GM19351 (cell line): ENCODE data around the gene CDH19.

Experiments
- ATAC-seq: cut with Tn5 transposase; IDR thresholded peaks from one replicate; pipeline ENCODE4 v1.9.1; 2021; ENCODE audit warnings: mild to moderate bottlenecking, moderate library complexity; ENCODE audit not compliant: unreplicated experiment

Gene CDH19

DNA sequence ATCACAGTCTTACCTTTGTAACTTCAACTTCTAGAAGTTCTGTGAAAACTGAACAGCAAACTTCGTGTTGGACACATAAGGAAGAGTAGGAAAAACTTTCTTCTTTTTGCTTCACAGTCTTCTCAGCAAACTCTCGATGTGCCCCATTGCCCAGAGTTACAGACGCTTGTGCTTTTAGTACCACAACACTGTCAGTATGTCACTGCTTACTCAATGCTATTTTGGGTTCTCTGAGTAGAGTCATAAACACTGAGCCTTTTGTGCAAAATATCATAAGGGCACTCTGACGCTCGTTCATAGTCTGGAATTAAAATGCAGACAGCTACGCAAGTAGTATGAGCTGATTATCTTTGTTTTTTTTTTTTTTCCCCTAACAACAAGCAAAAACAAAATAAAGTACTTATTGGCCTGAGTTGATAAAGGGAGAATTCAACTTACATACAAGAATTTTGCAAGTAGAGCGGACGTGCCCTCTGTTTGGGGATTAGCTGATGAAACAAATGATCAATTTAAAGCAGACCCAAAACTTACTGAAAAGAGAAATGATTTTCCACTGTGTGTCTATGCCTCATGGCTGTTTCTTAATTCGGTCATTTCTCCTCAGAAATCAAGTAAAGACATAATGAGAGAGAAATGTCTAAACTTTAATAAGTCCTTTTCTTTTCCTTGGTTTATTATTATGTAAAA, at the start of gene CDH19:
Gene CDH19, minus strand, starts transcription at position 150 of the 687 bp plus-strand sequence. CDS start 31,886 bp downstream, outside the sequence.
- no peak for ATAC-seq

DNA sequence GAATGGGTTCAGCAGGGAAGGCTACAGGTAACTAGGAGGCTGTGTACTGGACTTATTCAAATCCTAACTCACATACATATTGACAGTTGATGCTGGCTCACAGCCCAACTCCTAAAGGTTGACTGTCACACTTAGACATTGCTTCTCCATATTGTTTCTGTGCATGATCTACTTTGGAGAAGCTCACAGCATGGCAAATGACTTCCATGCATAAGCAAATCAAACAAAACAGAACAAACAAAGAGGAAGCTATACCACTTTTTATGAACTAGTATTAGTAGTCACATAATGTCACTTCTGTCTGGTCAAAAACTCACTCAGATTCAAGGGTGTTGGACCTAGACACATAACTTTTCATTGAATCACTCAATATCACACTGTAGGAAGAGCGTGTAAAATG, 43.8 kb upstream of the CDH19 start:
- ATAC-seq: no peak

GRCh38 chr18:66646609-66647008, 42.7 kb upstream of the CDH19 start:
- no peak for ATAC-seq

DNA sequence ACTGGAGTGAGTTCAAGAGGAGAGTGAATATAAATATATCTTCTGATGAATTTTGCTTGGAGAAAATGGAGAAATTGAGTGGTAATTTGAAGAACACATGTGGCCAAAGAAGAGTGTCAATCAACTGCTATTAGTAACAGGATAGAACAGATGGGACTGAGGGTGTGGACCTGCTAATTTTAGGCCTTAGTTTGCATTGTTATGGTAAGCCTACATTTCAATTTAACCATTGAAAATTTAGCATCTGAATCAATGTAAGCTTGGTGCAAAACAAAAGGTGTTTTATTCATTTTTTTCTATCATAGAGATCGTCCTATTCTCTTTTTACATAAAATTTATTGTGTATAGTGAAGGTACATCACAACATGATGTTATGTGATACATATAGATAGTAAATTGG, 42.1 kb upstream of the CDH19 start:
- no peak for ATAC-seq

GRCh38 chr18:66641056-66641455, 37.2 kb upstream of the CDH19 start:
- no peak for ATAC-seq

DNA sequence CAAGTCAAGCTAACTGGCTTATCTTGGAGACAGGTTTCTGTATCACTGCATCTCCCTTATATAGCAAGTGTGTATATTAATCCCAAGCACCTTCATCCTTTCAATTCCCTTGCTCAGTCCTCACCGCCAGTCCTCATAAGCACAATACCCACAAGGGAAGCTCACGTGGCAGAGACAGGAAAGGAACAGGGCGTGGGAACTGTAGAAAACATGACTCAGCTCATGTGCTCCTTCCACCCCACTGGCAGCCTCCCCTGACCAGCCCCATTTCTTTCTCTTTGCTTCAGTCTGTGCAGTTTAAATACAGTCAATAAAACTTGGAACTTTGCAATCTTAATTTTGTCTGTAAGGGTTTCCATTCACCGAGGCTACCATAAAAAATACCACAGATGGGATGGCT, 36.5 kb upstream of the CDH19 start:
- no peak for ATAC-seq

DNA sequence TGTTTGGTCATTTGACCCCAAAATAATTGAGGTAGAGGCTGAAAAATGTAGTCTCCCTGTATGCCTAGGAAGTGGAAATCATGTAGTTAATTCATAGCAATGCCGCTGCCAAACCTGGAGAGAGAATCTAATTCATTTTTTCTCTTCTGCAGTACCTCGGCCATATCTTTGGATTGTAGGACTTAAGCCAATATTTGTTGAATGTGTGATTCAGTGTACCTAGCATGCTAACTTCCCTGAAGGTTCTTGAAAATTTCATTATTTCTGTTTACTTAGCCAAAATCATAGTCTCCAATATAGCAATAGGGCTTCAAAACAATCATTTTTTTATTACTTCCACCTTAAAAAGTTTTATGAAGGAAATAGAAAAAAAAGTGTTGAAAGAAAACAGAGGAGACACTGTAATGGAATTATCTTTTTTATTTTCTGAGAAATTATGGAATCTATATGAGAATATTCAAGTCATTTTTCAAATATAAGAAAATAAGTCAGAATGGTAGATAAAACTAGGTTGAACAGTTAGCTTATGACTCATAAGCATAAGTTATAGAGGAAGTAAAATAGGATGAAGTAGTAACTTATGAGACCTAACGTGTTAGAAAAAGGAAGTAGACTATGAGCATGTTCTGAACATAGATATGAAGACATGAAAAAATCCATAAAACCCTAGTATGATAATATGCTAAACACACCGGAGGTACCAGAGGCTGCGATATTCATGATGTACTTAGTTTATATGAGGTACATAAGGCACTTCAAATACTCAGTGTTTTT, 35.2 kb upstream of the CDH19 start:
- ATAC-seq: no peak

- ATAC-seq: no peak
Measured at GRCh38 chr18:66635342-66635741, 31.5 kb upstream of the CDH19 start.

- ATAC-seq: no peak
Measured at GRCh38 chr18:66632756-66633155, 28.9 kb upstream of the CDH19 start.

DNA sequence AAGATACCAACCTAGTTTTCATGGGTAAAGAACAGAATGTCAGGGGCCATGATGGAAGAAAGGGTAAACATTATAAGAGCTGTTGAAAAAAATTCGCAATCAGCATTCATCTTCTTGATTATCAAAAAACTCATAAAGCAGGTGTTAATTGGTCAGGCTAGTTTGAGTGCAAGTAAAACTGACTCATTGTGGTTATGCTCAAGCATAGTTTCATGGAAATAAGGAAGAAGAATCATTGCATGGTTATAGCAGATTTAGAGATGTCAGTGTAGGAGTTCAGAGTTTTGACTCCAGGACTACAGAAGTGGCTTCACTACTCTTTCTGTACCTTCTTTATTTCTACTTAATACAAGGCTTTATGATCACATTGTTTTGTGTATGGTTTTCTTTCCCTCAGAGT, 26.9 kb upstream of the CDH19 start:
- ATAC-seq: no peak

GRCh38 chr18:66623821-66624220, 19.9 kb upstream of the CDH19 start:
- no peak for ATAC-seq

GRCh38 chr18:66621816-66622576, 18.1 kb upstream of the CDH19 start:
- no peak for ATAC-seq

DNA sequence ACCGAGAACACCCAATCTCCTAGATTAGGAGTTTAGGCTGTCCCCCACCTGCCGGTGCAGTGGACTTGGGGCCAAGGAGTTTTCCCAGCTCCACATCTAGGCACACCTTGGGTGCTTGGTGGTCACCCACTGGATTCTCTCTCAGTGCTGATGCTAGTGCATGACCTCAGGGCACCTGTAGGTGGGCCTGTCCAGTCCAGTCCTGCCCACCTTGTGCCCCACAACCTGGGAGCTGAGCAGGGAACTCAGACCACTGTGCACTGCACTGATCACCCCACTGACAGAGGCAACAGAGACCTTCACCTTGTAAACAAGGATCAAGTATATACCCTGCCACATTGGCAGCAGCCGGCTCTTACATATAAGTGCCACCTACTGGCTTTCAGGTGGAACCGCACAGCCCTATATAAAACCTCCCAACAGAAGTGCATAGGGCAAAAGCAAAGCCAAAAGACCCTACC, 12.7 kb upstream of the CDH19 start:
- ATAC-seq: peak; percentile 55

DNA sequence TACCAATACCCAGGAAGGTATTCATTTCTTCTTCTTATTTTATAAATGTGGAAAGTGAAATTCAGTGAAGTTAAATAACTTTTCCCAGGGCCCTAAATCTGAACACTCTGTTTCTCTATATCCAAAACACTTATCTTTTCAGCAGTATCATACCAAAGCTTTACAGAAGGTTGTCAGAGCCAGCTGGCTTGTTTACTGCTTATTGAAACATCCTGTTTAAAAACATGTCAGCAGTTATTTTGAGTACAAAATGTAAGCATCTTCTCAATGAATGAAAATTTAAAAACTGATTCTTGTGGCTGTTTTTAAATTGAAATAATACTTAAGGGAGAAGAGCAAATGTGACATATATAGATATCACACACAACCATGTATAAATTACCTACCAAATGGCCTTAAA, 11.3 kb upstream of the CDH19 start:
- ATAC-seq: no peak

GRCh38 chr18:66607632-66608031, 3.7 kb upstream of the CDH19 start:
- ATAC-seq: no peak

DNA sequence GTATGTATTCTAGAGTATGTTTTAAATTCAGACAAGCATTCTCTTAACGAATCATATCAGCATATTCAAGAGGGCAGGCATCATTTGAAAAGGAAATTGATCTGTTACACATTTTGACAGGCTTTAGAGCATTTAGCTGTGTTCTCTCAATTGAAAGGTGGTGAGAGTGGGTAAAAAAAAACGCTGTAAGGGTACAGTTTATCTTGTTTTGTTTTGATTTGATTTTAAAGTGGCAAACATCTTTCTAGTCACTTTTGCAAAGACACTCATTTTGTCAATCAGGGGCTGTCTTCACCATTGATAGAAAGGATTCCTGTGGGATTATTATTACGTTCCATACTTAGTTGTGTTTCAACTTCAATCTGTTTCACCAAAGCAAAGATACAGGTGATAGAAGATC, 2.2 kb downstream of the CDH19 start:
- ATAC-seq: no peak

GRCh38 chr18:66599190-66599589, 4.7 kb downstream of the CDH19 start:
- ATAC-seq: no peak

DNA sequence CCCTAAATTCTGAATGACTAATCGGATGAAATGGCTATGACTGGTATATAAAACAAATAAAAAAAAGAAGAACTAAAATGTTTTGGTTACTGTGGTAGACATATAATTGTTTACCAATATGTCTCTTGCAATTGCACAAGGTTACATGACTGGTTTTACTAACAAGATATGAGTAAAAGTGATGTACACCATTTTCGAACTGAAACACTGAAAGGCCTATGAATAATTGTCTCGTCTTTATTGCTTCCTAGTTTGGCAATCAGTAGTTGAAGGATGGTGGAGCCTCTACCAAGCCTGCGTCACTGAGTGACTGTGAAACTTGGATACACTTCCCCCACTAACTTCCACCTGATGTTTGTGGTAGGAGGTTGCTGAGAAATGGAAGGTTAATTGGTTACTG, 16.5 kb downstream of the CDH19 start:
- no peak for ATAC-seq

DNA sequence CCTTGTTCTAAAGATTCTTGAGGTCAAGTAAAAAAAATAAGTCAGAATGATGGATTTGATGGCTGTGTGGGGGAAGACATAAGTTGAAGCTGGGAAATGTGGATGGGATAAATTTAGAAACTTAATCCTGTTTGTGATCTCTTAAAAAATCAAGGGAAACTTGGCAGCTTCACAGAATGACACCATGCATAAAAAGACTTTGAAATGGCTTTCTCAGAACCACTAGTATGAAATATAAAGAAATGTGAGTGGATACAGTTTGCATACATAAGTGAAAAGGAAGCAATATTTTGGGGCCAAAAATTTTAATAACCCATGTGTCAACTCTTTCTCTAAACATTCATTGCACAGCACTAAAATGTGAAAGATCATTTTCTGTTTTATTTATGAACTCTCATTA, 21.7 kb downstream of the CDH19 start:
- no peak for ATAC-seq

GRCh38 chr18:66575263-66575662, 28.6 kb downstream of the CDH19 start:
- ATAC-seq: no peak

DNA sequence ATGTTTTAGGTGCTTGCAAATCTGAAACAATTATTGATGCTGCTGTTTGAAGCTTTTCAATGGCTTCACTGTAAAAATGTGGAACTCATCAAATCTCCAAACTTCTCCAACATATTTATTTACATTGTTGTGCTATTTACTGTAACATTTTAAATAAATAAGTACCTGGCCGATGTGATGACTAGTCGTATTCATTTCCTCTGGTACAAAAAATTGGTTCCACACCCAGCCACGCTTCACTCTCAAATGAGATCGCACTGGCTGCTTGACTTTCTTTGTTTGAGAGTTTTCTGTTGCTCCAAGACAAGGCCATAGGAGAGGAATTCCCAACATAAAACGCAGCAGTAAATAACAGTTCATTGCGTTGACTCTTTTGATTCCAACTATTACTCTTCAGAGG, 32.0 kb downstream of the CDH19 start:
- no peak for ATAC-seq

DNA sequence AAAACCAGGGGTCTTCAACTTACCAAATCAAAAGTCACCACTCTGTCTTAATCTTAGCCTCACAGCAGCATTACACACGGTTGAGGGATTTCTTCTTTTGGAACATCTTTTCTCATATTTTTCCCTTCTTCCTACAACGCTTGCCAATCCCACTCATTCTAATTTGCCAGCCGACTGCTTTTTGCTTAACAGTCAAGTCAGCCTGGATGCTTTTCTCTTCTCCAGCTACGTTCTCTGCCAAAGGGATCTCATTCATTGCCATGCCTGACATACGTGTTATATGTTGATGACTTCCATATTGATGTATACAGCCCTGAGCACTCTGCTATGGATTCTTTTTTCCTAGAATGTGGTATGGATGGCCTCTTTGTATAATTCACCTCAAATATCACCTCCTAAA, 37.3 kb downstream of the CDH19 start:
- no peak for ATAC-seq
